Thyroid gland (tissue), 4 donors: ENCODE measurements around the gene IDH3G. TPM values are rescaled to one million over a fixed set of nuclear protein-coding genes. Genes with fewer than 3 reads are reported as not detected.

Experiments used
- DNase-seq, 2 donors: peaks; one replicate each; pipeline ENCODE4 v3.0.0-alpha.2; 2019
- H3K27ac ChIP-seq, 3 donors: fragments of 200-600 bp; sonication (generic); 1 replicate in 2 of 3; 2 replicates in 1 of 3; pipeline ENCODE4 v1.5.1; 2016 to 2019; ENCODE audit warnings: mild to moderate bottlenecking in 1 of 3, moderate library complexity in 1 of 3
- H3K27me3 ChIP-seq: fragments of 200-600 bp; sonication (generic); one replicate; pipeline ENCODE4 v1.5.1; 2019
- H3K36me3 ChIP-seq, 2 donors: fragments of 200-600 bp; sonication (generic); one replicate each; pipeline ENCODE4 v1.5.1; 2016 to 2019
- H3K4me1 ChIP-seq, 2 donors: fragments of 200-600 bp; sonication (generic); one replicate each; pipeline ENCODE4 v1.5.1; 2017 to 2019
- H3K4me3 ChIP-seq, 3 donors: fragments of 200-600 bp; sonication (generic); replicated peaks in 1 of 3; 1 replicate in 2 of 3; 2 replicates in 1 of 3; pipeline ENCODE4 v1.5.1; 2016; ENCODE audit warnings: mild to moderate bottlenecking in 1 of 3
- H3K9me3 ChIP-seq: fragments of 200-600 bp; sonication (generic); one replicate; pipeline ENCODE4 v1.5.1; 2017
- CTCF ChIP-seq, 6 experiments: fragments of 200-600 bp in 3 of 6; fragments of 450-650 bp in 3 of 6; sonication (generic) in 3 of 6; IDR thresholded peaks; one replicate each; pipeline ENCODE4 v1.5.1; 2016 to 2019; ENCODE audit warnings: antibody characterized with exemption in 6 of 6, mild to moderate bottlenecking in 2 of 6, inconsistent platforms in 1 of 6, moderate library complexity in 1 of 6
- POLR2A ChIP-seq, 2 donors: fragments of 450-650 bp; IDR thresholded peaks; one replicate each; pipeline ENCODE4 v1.6.1; 2017; ENCODE audit warnings: antibody characterized with exemption in 2 of 2, mild to moderate bottlenecking in 2 of 2, moderate library complexity in 1 of 2
- WGBS, 2 donors: methylation state at CpG; one replicate each; pipeline ENCODE4 v1.1.5; 2017; 5-methylcytosine and 5-hydroxymethylcytosine counted together
- intact Hi-C: fragments of 100-400 bp; cut with DNase I; formaldehyde crosslinking; loops from one replicate; pipeline ENCODE4 v1.15.1; 2023
- total RNA-seq, 4 donors: library from RNA; depleted of rRNA; stranded (reverse); fragments of >200 nt; gene quantifications; one replicate each; pipeline ENCODE4 v1.2.3, GENCODE V29; 2016

IDH3G gene
- total RNA-seq, 4 donors from 2014 or later, result 77.7 to 148 (median 115) TPM

DNA sequence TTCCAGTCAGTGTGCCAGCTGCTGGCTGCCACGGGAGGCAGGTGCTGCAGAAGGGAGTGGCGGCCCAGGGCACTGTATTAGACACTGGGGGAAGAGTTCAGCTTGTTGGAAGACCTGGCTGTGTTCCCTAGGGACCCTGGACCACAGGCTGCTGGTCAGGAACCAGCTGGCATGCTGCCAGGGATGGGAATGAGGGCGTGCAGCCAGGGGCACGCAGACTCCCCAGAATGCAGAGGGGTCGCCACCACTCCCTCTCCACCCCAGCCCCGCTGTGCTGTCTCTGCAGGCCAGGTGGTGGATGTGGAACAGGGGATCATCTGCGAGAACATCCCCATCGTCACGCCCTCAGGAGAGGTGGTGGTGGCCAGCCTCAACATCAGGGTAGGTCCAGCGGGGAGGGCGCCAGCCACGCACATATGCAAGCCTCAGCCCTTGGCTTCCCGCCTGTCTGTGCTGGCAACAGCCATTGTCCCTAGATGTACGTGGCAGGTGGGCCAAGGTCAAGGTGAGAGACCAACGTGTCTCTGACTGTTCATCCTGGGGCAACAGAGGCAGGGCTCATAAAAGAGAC lies 57.2 kb downstream of the IDH3G start:
- DNase-seq, result no peak
- Histone ChIP-seq H3K9me3 (no peaks in the 10 kb centered on the region), H3K27ac (no peak overlapping the region), H3K4me1 (no peaks in the 10 kb centered on the region), H3K27me3 (no peaks in the 10 kb centered on the region), H3K36me3 (peaks cover 0 to 3% of the 10 kb centered on the region in 2 donors), H3K4me3 (no peak overlapping the region)
- intact Hi-C loops, result no loop called here
- WGBS, 2 donors, result 82% methylated on average over 2 of the region's 15 CpGs; no CpG with 5 or more reads in 1 of the 2 donors
- TF ChIP-seq CTCF (IDR thresholded peaks at IDR 0.05) (no peak), POLR2A (IDR thresholded peaks at IDR 0.05) (no peak)

GRCh38 chrX:153736071-153736820 lies 57.9 kb downstream of the IDH3G start:
- 84 to 100% methylated on average over 1 to 5 of the region's 30 CpGs for WGBS, 2 donors
- Histone ChIP-seq H3K27ac (no peak overlapping the region), H3K4me1 (no peaks in the 10 kb centered on the region), H3K27me3 (no peaks in the 10 kb centered on the region), H3K36me3 (peaks cover 0 to 3% of the 10 kb centered on the region in 2 donors), H3K9me3 (no peaks in the 10 kb centered on the region), H3K4me3 (no peak overlapping the region)
- intact Hi-C loops, result no loop called here
- no peak for DNase-seq
- TF ChIP-seq POLR2A (IDR thresholded peaks at IDR 0.05) (no peak), CTCF (IDR thresholded peaks at IDR 0.05) (no peak)

Other genes starting within 250 kb of the IDH3G start
- 10 to 100 TPM; 22.0 to 43.3 (median 33.0) TPM for gene CCNQ, start 195.2 kb downstream of the IDH3G start, total RNA-seq
- not detected for gene DUSP9, start 147.2 kb downstream of the IDH3G start, total RNA-seq
- gene PNCK, start 120.6 kb downstream of the IDH3G start, total RNA-seq, result under 1 TPM in 1 of 4 donors, not detected in 3; 0.83 TPM
- 1 to 10 TPM; 4.0 to 8.0 (median 6.1) TPM for gene SLC6A8, start 106.4 kb downstream of the IDH3G start, total RNA-seq
- gene BCAP31, start 70.0 kb downstream of the IDH3G start, total RNA-seq, result 100 to 1,000 TPM; 170 to 228 (median 185) TPM
- 10 to 100 TPM in 1 of 4 donors, 1 to 10 TPM in 3; 7.0 to 11.8 (median 8.9) TPM for gene ABCD1, start 69.5 kb downstream of the IDH3G start, total RNA-seq
- 1 to 10 TPM in 3 of 4 donors, under 1 TPM in 1; 0.67 to 2.0 (median 1.1) TPM for gene PLXNB3, start 30.1 kb downstream of the IDH3G start, total RNA-seq
- gene SRPK3, start 13.3 kb downstream of the IDH3G start, total RNA-seq, result under 1 TPM in 1 of 4 donors, not detected in 3; 0.22 TPM
- 100 to 1,000 TPM; 177 to 359 (median 279) TPM for gene SSR4, start 293 bp upstream of the IDH3G start, total RNA-seq
- gene PDZD4, start 36.2 kb upstream of the IDH3G start, total RNA-seq, result 1 to 10 TPM; 3.2 to 7.0 (median 4.5) TPM
- gene L1CAM, start 91.8 kb upstream of the IDH3G start, total RNA-seq, result 1 to 10 TPM in 1 of 4 donors, under 1 TPM in 3; 0.45 to 2.2 (median 0.75) TPM
- gene AVPR2, start 110.3 kb upstream of the IDH3G start, total RNA-seq, result 1 to 10 TPM in 3 of 4 donors, not detected in 1; 1.1 to 2.8 (median 2.6) TPM
- gene ARHGAP4, start 131.9 kb upstream of the IDH3G start, total RNA-seq, result 10 to 100 TPM in 2 of 4 donors, 1 to 10 TPM in 2; 6.5 to 37.0 (median 12.2) TPM
- 10 to 100 TPM; 58.7 to 89.3 (median 69.7) TPM for gene NAA10, start 140.7 kb upstream of the IDH3G start, total RNA-seq
- gene RENBP, start 150.3 kb upstream of the IDH3G start, total RNA-seq, result 10 to 100 TPM in 1 of 4 donors, 1 to 10 TPM in 3; 3.6 to 16.5 (median 4.4) TPM
- 100 to 1,000 TPM in 1 of 4 donors, 10 to 100 TPM in 3; 23.5 to 119 (median 52.3) TPM for gene HCFC1, start 177.4 kb upstream of the IDH3G start, total RNA-seq
- gene TMEM187, start 178.4 kb upstream of the IDH3G start, total RNA-seq, result 10 to 100 TPM in 1 of 4 donors, 1 to 10 TPM in 3; 3.8 to 10.7 (median 8.7) TPM
- 10 to 100 TPM; 36.4 to 53.1 (median 42.8) TPM for gene IRAK1, start 225.5 kb upstream of the IDH3G start, total RNA-seq